Measurements from ENCODE around the gene PLEKHA6. TPM values are rescaled to one million over a fixed set of nuclear protein-coding genes. Genes with fewer than 3 reads are reported as not detected.

Gene PLEKHA6
- polyA plus RNA-seq, 3 donors from 2014 or later: not detected

GRCh38 chr1:204268101-204268500, 91.6 kb downstream of the PLEKHA6 start:
- no peak overlapping the region for H3K27ac Mint-ChIP-seq
- H3K36me3 Mint-ChIP-seq: no peaks in the 10 kb centered on the region
- no peaks in the 10 kb centered on the region for H3K4me1 Mint-ChIP-seq
- H3K27me3 Mint-ChIP-seq (ENCODE audit: low read depth in 3 of 3): peaks cover 2 to 5% (median 5%) of the 10 kb centered on the region in 3 donors
- no peak overlapping the region for H3K4me3 Mint-ChIP-seq
- peaks cover 0 to 2% (median 0%) of the 10 kb centered on the region in 6 donors for H3K9me3 Mint-ChIP-seq
- DNase-seq: no peak

- no peak for DNase-seq
- no peaks in the 10 kb centered on the region for H3K4me1 Mint-ChIP-seq
Measured at GRCh38 chr1:204267191-204267601, 92.5 kb downstream of the PLEKHA6 start.

GRCh38 chr1:204266504-204267034, 93.2 kb downstream of the PLEKHA6 start:
- Mint-ChIP-seq H3K4me3 (no peak overlapping the region), H3K27me3 (ENCODE audit: low read depth in 3 of 3) (peaks cover 4 to 7% (median 5%) of the 10 kb centered on the region in 3 donors), H3K4me1 (no peaks in the 10 kb centered on the region), H3K36me3 (no peaks in the 10 kb centered on the region), H3K9me3 (peaks cover 0 to 2% (median 0%) of the 10 kb centered on the region in 6 donors), H3K27ac (no peak overlapping the region)
- DNase-seq: no peak

More at GRCh38 chr1:204267191-204267601, 92.5 kb downstream of the PLEKHA6 start:
- Mint-ChIP-seq H3K27ac (no peak overlapping the region), H3K9me3 (peaks cover 0 to 2% (median 0%) of the 10 kb centered on the region in 6 donors), H3K27me3 (ENCODE audit: low read depth in 3 of 3) (peaks cover 2 to 7% (median 5%) of the 10 kb centered on the region in 3 donors), H3K36me3 (no peaks in the 10 kb centered on the region), H3K4me3 (no peak overlapping the region)

- H3K9me3 Mint-ChIP-seq: peaks cover 0 to 2% (median 0%) of the 10 kb centered on the region in 6 donors
- DNase-seq: no peak
- H3K36me3 Mint-ChIP-seq: no peaks in the 10 kb centered on the region
- peaks cover 4 to 10% (median 5%) of the 10 kb centered on the region in 3 donors for H3K27me3 Mint-ChIP-seq (ENCODE audit: low read depth in 3 of 3)
- no peak overlapping the region for H3K4me3 Mint-ChIP-seq
- H3K27ac Mint-ChIP-seq: no peak overlapping the region
- H3K4me1 Mint-ChIP-seq: no peaks in the 10 kb centered on the region
Measured at GRCh38 chr1:204265665-204266064, 94.1 kb downstream of the PLEKHA6 start.

GRCh38 chr1:204264805-204265204, 94.9 kb downstream of the PLEKHA6 start:
- Mint-ChIP-seq H3K9me3 (peaks cover 0 to 2% (median 0%) of the 10 kb centered on the region in 6 donors), H3K27ac (no peak overlapping the region), H3K36me3 (no peaks in the 10 kb centered on the region), H3K4me1 (no peaks in the 10 kb centered on the region), H3K27me3 (ENCODE audit: low read depth in 3 of 3) (peaks cover 4 to 10% (median 5%) of the 10 kb centered on the region in 3 donors), H3K4me3 (no peak overlapping the region)
- DNase-seq: no peak

GRCh38 chr1:204263254-204263910, 96.3 kb downstream of the PLEKHA6 start:
- H3K9me3 Mint-ChIP-seq: peaks cover 0 to 2% (median 0%) of the 10 kb centered on the region in 6 donors
- no peak overlapping the region for H3K4me3 Mint-ChIP-seq
- H3K27me3 Mint-ChIP-seq (ENCODE audit: low read depth in 3 of 3): peaks cover 0 to 8% (median 4%) of the 10 kb centered on the region in 3 donors
- no peak overlapping the region for H3K27ac Mint-ChIP-seq
- H3K36me3 Mint-ChIP-seq: no peaks in the 10 kb centered on the region
- DNase-seq: no peak
- no peaks in the 10 kb centered on the region for H3K4me1 Mint-ChIP-seq

- DNase-seq: no peak
- H3K27ac Mint-ChIP-seq: no peak overlapping the region
- peaks cover 0 to 2% (median 0%) of the 10 kb centered on the region in 6 donors for H3K9me3 Mint-ChIP-seq
- peaks cover 0 to 8% (median 4%) of the 10 kb centered on the region in 3 donors for H3K27me3 Mint-ChIP-seq (ENCODE audit: low read depth in 3 of 3)
- no peak overlapping the region for H3K4me3 Mint-ChIP-seq
- no peaks in the 10 kb centered on the region for H3K4me1 Mint-ChIP-seq
- H3K36me3 Mint-ChIP-seq: no peaks in the 10 kb centered on the region
Measured at GRCh38 chr1:204262506-204263253, 97.0 kb downstream of the PLEKHA6 start.

GRCh38 chr1:204261746-204262505, 97.8 kb downstream of the PLEKHA6 start:
- H3K4me1 Mint-ChIP-seq: no peaks in the 10 kb centered on the region
- peaks cover 0 to 8% (median 4%) of the 10 kb centered on the region in 3 donors for H3K27me3 Mint-ChIP-seq (ENCODE audit: low read depth in 3 of 3)
- no peak overlapping the region for H3K4me3 Mint-ChIP-seq
- no peaks in the 10 kb centered on the region for H3K36me3 Mint-ChIP-seq
- H3K27ac Mint-ChIP-seq: peak overlapping the region in 1 of 6 donors; percentile 19
- H3K9me3 Mint-ChIP-seq: peaks cover 0 to 2% (median 0%) of the 10 kb centered on the region in 6 donors
- no peak for DNase-seq

- H3K9me3 Mint-ChIP-seq: peaks cover 0 to 2% (median 0%) of the 10 kb centered on the region in 6 donors
- no peaks in the 10 kb centered on the region for H3K4me1 Mint-ChIP-seq
- H3K27me3 Mint-ChIP-seq (ENCODE audit: low read depth in 3 of 3): peaks cover 0 to 8% (median 4%) of the 10 kb centered on the region in 3 donors
- H3K27ac Mint-ChIP-seq: no peak overlapping the region
- DNase-seq: no peak
- H3K36me3 Mint-ChIP-seq: no peaks in the 10 kb centered on the region
- H3K4me3 Mint-ChIP-seq: no peak overlapping the region
Measured at GRCh38 chr1:204261266-204261665, 98.5 kb downstream of the PLEKHA6 start.

- no peak for DNase-seq
- Mint-ChIP-seq H3K27ac (no peak overlapping the region), H3K36me3 (no peaks in the 10 kb centered on the region), H3K4me3 (no peak overlapping the region), H3K9me3 (peaks cover 0 to 2% (median 0%) of the 10 kb centered on the region in 6 donors), H3K27me3 (ENCODE audit: low read depth in 3 of 3) (peaks cover 0 to 8% (median 4%) of the 10 kb centered on the region in 3 donors), H3K4me1 (no peaks in the 10 kb centered on the region)
Measured at GRCh38 chr1:204260601-204261197, 99.0 kb downstream of the PLEKHA6 start.

GRCh38 chr1:204259782-204260181, 99.9 kb downstream of the PLEKHA6 start:
- Mint-ChIP-seq H3K9me3 (peaks cover 0 to 2% (median 0%) of the 10 kb centered on the region in 6 donors), H3K27ac (no peak overlapping the region), H3K27me3 (ENCODE audit: low read depth in 3 of 3) (peaks cover 0 to 8% (median 4%) of the 10 kb centered on the region in 3 donors), H3K36me3 (no peaks in the 10 kb centered on the region), H3K4me1 (no peaks in the 10 kb centered on the region), H3K4me3 (no peak overlapping the region)
- DNase-seq: no peak

- no peak overlapping the region for H3K27ac Mint-ChIP-seq
- DNase-seq: no peak
- H3K4me1 Mint-ChIP-seq: no peaks in the 10 kb centered on the region
- H3K27me3 Mint-ChIP-seq (ENCODE audit: low read depth in 3 of 3): peaks cover 0 to 8% (median 3%) of the 10 kb centered on the region in 3 donors
- H3K9me3 Mint-ChIP-seq: peaks cover 0 to 2% (median 0%) of the 10 kb centered on the region in 6 donors
- no peaks in the 10 kb centered on the region for H3K36me3 Mint-ChIP-seq
- no peak overlapping the region for H3K4me3 Mint-ChIP-seq
Measured at GRCh38 chr1:204259196-204259595, 100.5 kb downstream of the PLEKHA6 start.

All from immature natural killer cell (primary cell).